Measurements from ENCODE around the gene ITSN1.

DNA sequence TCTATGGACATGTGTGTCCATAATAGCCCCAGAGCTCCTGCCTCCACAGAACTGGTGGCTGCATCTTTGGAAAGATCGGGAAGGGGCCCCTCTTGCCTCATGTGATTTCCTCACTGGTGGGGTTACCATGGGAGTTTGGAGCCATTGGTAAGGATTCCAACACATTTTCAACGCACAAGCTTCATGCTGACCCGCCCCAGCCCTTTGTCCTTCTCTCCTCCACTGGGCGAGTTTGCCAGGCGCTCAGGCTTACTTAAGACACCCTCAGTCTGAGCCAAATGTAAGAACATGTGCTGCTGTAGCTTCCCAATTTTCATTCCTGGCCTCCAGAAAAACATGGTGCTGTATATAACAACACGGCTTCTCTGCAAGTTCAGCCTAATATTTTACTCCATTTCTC, 200.9 kb downstream of the ITSN1 start:
- no peak for TF ChIP-seq MED1 (CRISPR knock-in tag; IDR thresholded peaks at IDR 0.05)
- TF ChIP-seq SIN3B (IDR thresholded peaks at IDR 0.05; ENCODE audit: low read length) = no peak
- no peak for TF ChIP-seq ZNF232 (CRISPR knock-in tag; IDR thresholded peaks at IDR 0.05; ENCODE audit: borderline replicate concordance)
